H1 (cell line): ENCODE measurements around the gene COL4A2. TPM values are rescaled to one million over a fixed set of nuclear protein-coding genes. Genes with fewer than 3 reads are reported as not detected.

Experiments
- CTCF ChIA-PET: fragments of 300-600 bp; sonication (Branson Sonifier 250); formaldehyde crosslinking; loops from one replicate; lab custom pipeline; 2021; ENCODE audit not compliant: partially characterized antibody; lab: Charles Lee
- POLR2A ChIA-PET: fragments of 300-600 bp; sonication (Branson Sonifier 250); formaldehyde crosslinking; loops from one replicate; lab custom pipeline; 2021; ENCODE audit warnings: inconsistent platforms; ENCODE audit not compliant: partially characterized antibody; lab: Charles Lee
- DNase-seq, 2 experiments: peaks; one replicate each; pipeline versions ENCODE4 v3.0.0 to v3.0.0-alpha.2; 2010 to 2022; ENCODE audit warnings: low spot score in 2 of 2, low read depth in 1 of 2, mixed read lengths in 1 of 2
- FAIRE-seq: peaks from 2 replicates; lab custom pipeline; 2011; peaks lifted over from hg19 to GRCh38; lab: Jason Lieb, UNC
- H2AFZ ChIP-seq: 2 replicates; pipeline ENCODE4 v1.8.1; 2012; ENCODE audit warnings: low read length, inconsistent platforms
- H2AK5ac ChIP-seq: 2 replicates; pipeline ENCODE4 v1.6.1; 2013; ENCODE audit warnings: low read depth, low read length
- H2BK120ac ChIP-seq: replicated peaks from 2 replicates; pipeline ENCODE3; 2013; ENCODE audit warnings: low read depth, low read length, inconsistent platforms
- H2BK12ac ChIP-seq: 2 replicates; pipeline ENCODE4 v1.6.1; 2013; ENCODE audit warnings: low read depth, low read length
- H2BK15ac ChIP-seq: 2 replicates; pipeline ENCODE4 v1.6.1; 2013; ENCODE audit warnings: low read length
- H2BK20ac ChIP-seq: 2 replicates; pipeline ENCODE4 v1.6.1; 2013; ENCODE audit warnings: low read length
- H2BK5ac ChIP-seq: 2 replicates; pipeline ENCODE4 v1.6.1; 2013; ENCODE audit warnings: low read depth, low read length
- H3K14ac ChIP-seq: 2 replicates; pipeline ENCODE4 v1.6.1; 2013; ENCODE audit warnings: inconsistent platforms; ENCODE audit not compliant: insufficient read length
- H3K18ac ChIP-seq: 2 replicates; pipeline ENCODE4 v1.6.1; 2013; ENCODE audit warnings: low read length; ENCODE audit errors: extremely low read depth
- H3K23ac ChIP-seq: 2 replicates; pipeline ENCODE4 v1.6.1; 2013; ENCODE audit warnings: inconsistent platforms; ENCODE audit not compliant: insufficient read length
- H3K23me2 ChIP-seq: 2 replicates; pipeline ENCODE4 v1.6.1; 2013; ENCODE audit warnings: low read depth, low read length
- H3K27ac ChIP-seq: 2 replicates; pipeline ENCODE4 v1.6.1; 2011; ENCODE audit warnings: low read depth, low read length, inconsistent platforms
- H3K27me3 ChIP-seq, 4 experiments: replicated peaks in 1 of 4; 1 replicate in 1 of 4; 2 replicates in 3 of 4; pipeline versions ENCODE4 v1.6.1 to v1.8.1; 2011 to 2013; ENCODE audit warnings: low read length in 3 of 4, mild to moderate bottlenecking in 3 of 4, inconsistent platforms in 2 of 4, mixed read lengths in 2 of 4, moderate library complexity in 1 of 4; ENCODE audit not compliant: control insufficient read depth in 3 of 4, insufficient read depth in 3 of 4; ENCODE audit errors: extremely low read depth in 1 of 4
- H3K36me3 ChIP-seq, 4 experiments: 2 replicates each; pipeline versions ENCODE4 v1.6.1 to v1.8.1; 2011 to 2013; ENCODE audit warnings: mild to moderate bottlenecking in 4 of 4, low read length in 3 of 4, moderate library complexity in 2 of 4, control low read depth in 1 of 4, inconsistent platforms in 1 of 4; ENCODE audit not compliant: insufficient read depth in 4 of 4, control insufficient read depth in 2 of 4
- H3K4ac ChIP-seq: replicated peaks from 2 replicates; pipeline ENCODE3; 2013; ENCODE audit warnings: low read length, low read depth, mixed read lengths, inconsistent platforms; ENCODE audit not compliant: insufficient read length
- H3K4me1 ChIP-seq, 4 experiments: replicated peaks in 1 of 4; 1 replicate in 1 of 4; 2 replicates in 3 of 4; pipeline versions ENCODE4 v1.6.1 to v1.8.1; 2011 to 2013; ENCODE audit warnings: low read length in 3 of 4, inconsistent platforms in 2 of 4, mixed read lengths in 1 of 4; ENCODE audit not compliant: insufficient read depth in 4 of 4, control insufficient read depth in 3 of 4
- H3K4me2 ChIP-seq, 2 experiments: 2 replicates each; pipeline versions ENCODE4 v1.6.1 to v1.8.1; 2011 to 2013; ENCODE audit warnings: low read depth in 2 of 2, low read length in 2 of 2, control low read depth in 1 of 2, inconsistent platforms in 1 of 2, mild to moderate bottlenecking in 1 of 2; ENCODE audit not compliant: insufficient read depth in 1 of 2
- H3K4me3 ChIP-seq, 4 experiments: fragments of 200-600, 300-600 bp in 1 of 4; sonication (generic), shearing (Covaris generic), sonication (Bioruptor Twin) in 1 of 4; 2 replicates each; pipeline versions ENCODE4 v1.5.1 to v1.8.1; 2011 to 2016; ENCODE audit warnings: low read length in 4 of 4, low read depth in 3 of 4, control low read depth in 2 of 4, inconsistent platforms in 2 of 4, mild to moderate bottlenecking in 2 of 4, mixed read lengths in 1 of 4, moderate library complexity in 1 of 4; ENCODE audit not compliant: insufficient read depth in 2 of 4; ENCODE audit errors: extremely low read depth in 1 of 4
- H3K56ac ChIP-seq: replicated peaks from 2 replicates; pipeline ENCODE3; 2013; ENCODE audit warnings: low read depth, mild to moderate bottlenecking, mixed read lengths, low read length, inconsistent platforms; ENCODE audit not compliant: insufficient read length
- H3K79me1 ChIP-seq: 2 replicates; pipeline ENCODE4 v1.6.1; 2013; ENCODE audit warnings: low read depth, low read length, control low read depth
- H3K79me2 ChIP-seq, 2 experiments: 2 replicates each; pipeline versions ENCODE4 v1.6.1 to v1.8.1; 2012 to 2013; ENCODE audit warnings: low read length in 2 of 2, mild to moderate bottlenecking in 2 of 2, inconsistent platforms in 1 of 2; ENCODE audit not compliant: insufficient read depth in 2 of 2, control insufficient read depth in 1 of 2
- H3K9ac ChIP-seq, 4 experiments: replicated peaks in 1 of 4; 1 replicate in 1 of 4; 2 replicates in 3 of 4; pipeline versions ENCODE4 v1.6.1 to v1.8.1; 2011 to 2013; ENCODE audit warnings: low read depth in 3 of 4, low read length in 3 of 4, control low read depth in 2 of 4, mild to moderate bottlenecking in 2 of 4, moderate library complexity in 2 of 4, inconsistent platforms in 1 of 4; ENCODE audit errors: extremely low read depth in 1 of 4
- H3K9me3 ChIP-seq, 2 experiments: 2 replicates each; pipeline versions ENCODE4 v1.6.1 to v1.8.1; 2012 to 2013; ENCODE audit warnings: mild to moderate bottlenecking in 2 of 2, moderate library complexity in 2 of 2, control low read depth in 1 of 2, inconsistent platforms in 1 of 2, low read depth in 1 of 2, low read length in 1 of 2, mixed read lengths in 1 of 2; ENCODE audit not compliant: insufficient read depth in 2 of 2
- H4K20me1 ChIP-seq, 2 experiments: replicated peaks in 1 of 2; 2 replicates each; pipeline versions ENCODE3 to v1.8.1; 2011 to 2013; ENCODE audit warnings: inconsistent platforms in 2 of 2, low read length in 2 of 2, mild to moderate bottlenecking in 1 of 2; ENCODE audit not compliant: insufficient read depth in 2 of 2, control insufficient read depth in 1 of 2
- H4K5ac ChIP-seq: 2 replicates; pipeline ENCODE4 v1.6.1; 2013; ENCODE audit warnings: low read length, low read depth, mixed read lengths, inconsistent platforms; ENCODE audit not compliant: insufficient read length
- H4K8ac ChIP-seq: 2 replicates; pipeline ENCODE4 v1.8.0; 2013; ENCODE audit warnings: mild to moderate bottlenecking, moderate library complexity, low read length, inconsistent platforms; ENCODE audit not compliant: insufficient read depth; ENCODE audit errors: extremely low read depth
- H4K91ac ChIP-seq: replicated peaks from 2 replicates; pipeline ENCODE3; 2013; ENCODE audit warnings: low read length, mixed read lengths, inconsistent platforms; ENCODE audit not compliant: insufficient read length
- ATF2 ChIP-seq: IDR thresholded peaks from 2 replicates; pipeline ENCODE4 v1.6.1; 2012; ENCODE audit warnings: low read length, inconsistent platforms
- ATF3 ChIP-seq: IDR thresholded peaks from 2 replicates; pipeline ENCODE4 v1.6.1; 2011; ENCODE audit warnings: low read depth, mild to moderate bottlenecking, low read length; ENCODE audit not compliant: insufficient read depth
- GABPA ChIP-seq: IDR thresholded peaks from 2 replicates; pipeline ENCODE4 v1.6.1; 2011; ENCODE audit warnings: mild to moderate bottlenecking, low read length, moderate library complexity, borderline replicate concordance; ENCODE audit not compliant: insufficient read depth
- JUND ChIP-seq: IDR thresholded peaks from 2 replicates; pipeline ENCODE4 v1.6.1; 2011; ENCODE audit warnings: mild to moderate bottlenecking, improper control_type of control experiment, low read length
- SAP30 ChIP-seq: fragments of 300-600 bp; sonication (generic); IDR thresholded peaks from 2 replicates; pipeline ENCODE4 v1.7.1; 2012; ENCODE audit warnings: low read length, moderate library complexity, mild to moderate bottlenecking, inconsistent platforms; ENCODE audit not compliant: insufficient read depth, insufficient replicate concordance
- SUZ12 ChIP-seq: fragments of 200-600 bp; sonication (generic); IDR thresholded peaks from 2 replicates; pipeline ENCODE4 v1.6.1; 2012; ENCODE audit warnings: mild to moderate bottlenecking, inconsistent platforms, low read length, moderate library complexity, mixed read lengths
- TCF12 ChIP-seq: IDR thresholded peaks from 2 replicates; pipeline ENCODE4 v1.6.1; 2011; ENCODE audit warnings: low read depth, mild to moderate bottlenecking, low read length
- WGBS, 2 experiments: shearing (Covaris generic) in 1 of 2; methylation state at CpG; one replicate each; pipeline versions ENCODE4 v1.1.6 to v1.1.7; 2013 to 2015; ENCODE audit warnings: low lambda C conversion rate in 2 of 2, mixed read lengths in 2 of 2, inconsistent platforms in 1 of 2, low coverage in 1 of 2, missing lambda C conversion rate in 1 of 2; ENCODE audit not compliant: insufficient replicate concordance in 2 of 2, insufficient coverage in 1 of 2, insufficient read length in 1 of 2; ENCODE audit errors: extremely low coverage in 1 of 2, missing lambda C conversion rate in 1 of 2; 5-methylcytosine and 5-hydroxymethylcytosine counted together
- polyA plus RNA-seq, 7 experiments: library from polyadenylated mRNA; depleted of rRNA in 3 of 7; stranded (reverse) in 5 of 7; unstranded in 2 of 7; fragments of >200 nt in 5 of 7; fragments of 200-250 nt in 2 of 7; gene quantifications; 1 replicate in 5 of 7; 2 replicates in 1 of 7; 4 replicates in 1 of 7; pipeline versions ENCODE4 v1.2.1 to v1.2.3, GENCODE V29; 2011 to 2013; ENCODE audit warnings: missing spikeins in 2 of 7, mixed read lengths in 2 of 7
- total RNA-seq: library from RNA; stranded (reverse); fragmentation: NEBNext Ultra II Directional; extraction: Animal tissue kit (Norgen Biotek cat#: 25700); gene quantifications from 2 replicates; pipeline ENCODE4 v1.2.1, GENCODE V29; 2021

Gene COL4A2
- total and polyA plus RNA-seq, 2 of the 8 experiments (the other 6 are each of a cell fraction or from before 2014, with no cell fraction given): 80.4 to 87.3 TPM

GRCh38 chr13:110276553-110276950 is 30.5 kb upstream of the COL4A2 start:
- Histone ChIP-seq H3K9ac (no peak overlapping the region), H4K91ac (no peak overlapping the region), H3K56ac (no peak overlapping the region), H3K14ac (no peak overlapping the region), H3K4ac (no peak overlapping the region), H3K27me3 (no peaks in the 10 kb centered on the region), H2BK20ac (no peak overlapping the region), H3K36me3 (no peaks in the 10 kb centered on the region; a peak in 2 of 8 replicates), H3K4me2 (no peak overlapping the region), H2BK5ac (no peak overlapping the region), H3K4me3 (no peak overlapping the region), H3K23me2 (no peaks in the 10 kb centered on the region), H3K79me1 (no peaks in the 10 kb centered on the region; the same call in 1 of the 2 replicates), H2BK12ac (no peak overlapping the region), H2BK15ac (no peak overlapping the region), H2BK120ac (no peak overlapping the region), H4K20me1 (peaks cover 1 to 2% of the 10 kb centered on the region in 2 experiments), H3K4me1 (peaks cover 0 to 3% (median 2%) of the 10 kb centered on the region in 4 experiments; a peak in 1 of 7 replicates), H3K27ac (no peak overlapping the region), H4K5ac (no peak overlapping the region), H3K9me3 (no peaks in the 10 kb centered on the region), H3K23ac (no peak overlapping the region), H4K8ac (no peak overlapping the region), H2AFZ (no peak overlapping the region), H3K79me2 (peaks cover 0 to 2% of the 10 kb centered on the region in 2 experiments; a peak in 1 of 4 replicates), H3K18ac (no peak overlapping the region)
- CTCF ChIA-PET: interaction anchor here (2.0 to 4.7 kb wide), 2 partner anchors 13 to 32 kb away, joined by 6 to 28 read pairs; no protein-coding TSS in a partner anchor
- DNase-seq (no peak), FAIRE-seq (no peak)
- 92% methylated on average over 5 of the region's 5 CpGs; no CpG with 5 or more reads in 1 of the 2 experiments for WGBS, 2 experiments
- TF ChIP-seq TCF12: no peak
- no peak for TF ChIP-seq JUND
- no peak for TF ChIP-seq ATF3
- no peak for TF ChIP-seq SAP30
- TF ChIP-seq GABPA: no peak
- no peak for TF ChIP-seq SUZ12
- TF ChIP-seq ATF2: no peak
- TF ChIP-seq, all 59 proteins: peak for 0
- no peak overlapping the region for H2AK5ac ChIP-seq
- POLR2A ChIA-PET: interaction anchor here (1.2 kb wide), 1 partner anchor 30 kb away, joined by 3 read pairs; the partner anchor contains the start of genes COL4A1 and COL4A2
